Thyroid gland (tissue), 4 donors: ENCODE data around the gene TMEM121.

Experiments used
- POLR2A ChIP-seq, 2 donors: fragments of 450-650 bp; IDR thresholded peaks; one replicate each; pipeline ENCODE4 v1.6.1; 2017; ENCODE audit warnings: antibody characterized with exemption in 2 of 2, mild to moderate bottlenecking in 2 of 2, moderate library complexity in 1 of 2
- TF ChIP-seq, protein P1 (sequence below), 6 experiments: fragments of 200-600 bp in 3 of 6; fragments of 450-650 bp in 3 of 6; sonication (generic) in 3 of 6; IDR thresholded peaks; one replicate each; pipeline ENCODE4 v1.5.1; 2016 to 2019; ENCODE audit warnings: antibody characterized with exemption in 6 of 6, mild to moderate bottlenecking in 2 of 6, inconsistent platforms in 1 of 6, moderate library complexity in 1 of 6

DNA sequence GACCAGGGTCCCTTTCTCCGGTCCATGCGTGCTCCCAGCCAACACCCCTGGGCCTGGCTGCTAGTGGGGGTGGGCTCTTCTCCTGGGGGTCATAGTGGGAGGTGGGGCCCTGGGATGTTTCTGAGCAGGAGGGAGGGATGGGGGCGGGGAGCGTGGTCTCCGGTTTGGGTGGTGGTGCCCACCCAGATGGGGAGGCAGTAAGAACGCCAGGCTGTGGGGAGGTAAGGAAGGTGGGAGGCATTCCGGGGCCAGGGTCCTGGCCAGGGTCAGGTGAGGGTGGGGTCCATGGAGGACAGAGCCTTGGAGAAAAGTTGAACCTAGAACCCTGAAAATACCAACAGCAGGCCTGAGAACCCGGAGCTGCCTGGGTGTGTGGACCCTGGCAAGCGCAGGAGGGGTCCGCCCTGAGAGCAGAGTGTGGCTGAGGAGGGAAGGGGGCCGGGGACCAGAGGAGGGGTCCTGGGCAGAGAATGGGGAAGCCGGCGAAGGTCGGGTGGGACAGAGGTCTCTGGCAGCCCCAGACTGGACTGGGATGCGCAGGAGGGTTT, 46.1 kb upstream of the TMEM121 start:
- no peak for TF ChIP-seq POLR2A (IDR thresholded peaks at IDR 0.05)
- TF ChIP-seq, protein P1, sequence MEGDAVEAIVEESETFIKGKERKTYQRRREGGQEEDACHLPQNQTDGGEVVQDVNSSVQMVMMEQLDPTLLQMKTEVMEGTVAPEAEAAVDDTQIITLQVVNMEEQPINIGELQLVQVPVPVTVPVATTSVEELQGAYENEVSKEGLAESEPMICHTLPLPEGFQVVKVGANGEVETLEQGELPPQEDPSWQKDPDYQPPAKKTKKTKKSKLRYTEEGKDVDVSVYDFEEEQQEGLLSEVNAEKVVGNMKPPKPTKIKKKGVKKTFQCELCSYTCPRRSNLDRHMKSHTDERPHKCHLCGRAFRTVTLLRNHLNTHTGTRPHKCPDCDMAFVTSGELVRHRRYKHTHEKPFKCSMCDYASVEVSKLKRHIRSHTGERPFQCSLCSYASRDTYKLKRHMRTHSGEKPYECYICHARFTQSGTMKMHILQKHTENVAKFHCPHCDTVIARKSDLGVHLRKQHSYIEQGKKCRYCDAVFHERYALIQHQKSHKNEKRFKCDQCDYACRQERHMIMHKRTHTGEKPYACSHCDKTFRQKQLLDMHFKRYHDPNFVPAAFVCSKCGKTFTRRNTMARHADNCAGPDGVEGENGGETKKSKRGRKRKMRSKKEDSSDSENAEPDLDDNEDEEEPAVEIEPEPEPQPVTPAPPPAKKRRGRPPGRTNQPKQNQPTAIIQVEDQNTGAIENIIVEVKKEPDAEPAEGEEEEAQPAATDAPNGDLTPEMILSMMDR (IDR thresholded peaks at IDR 0.05) = no peak
